Measurements from ENCODE around the gene IYD.

DNA sequence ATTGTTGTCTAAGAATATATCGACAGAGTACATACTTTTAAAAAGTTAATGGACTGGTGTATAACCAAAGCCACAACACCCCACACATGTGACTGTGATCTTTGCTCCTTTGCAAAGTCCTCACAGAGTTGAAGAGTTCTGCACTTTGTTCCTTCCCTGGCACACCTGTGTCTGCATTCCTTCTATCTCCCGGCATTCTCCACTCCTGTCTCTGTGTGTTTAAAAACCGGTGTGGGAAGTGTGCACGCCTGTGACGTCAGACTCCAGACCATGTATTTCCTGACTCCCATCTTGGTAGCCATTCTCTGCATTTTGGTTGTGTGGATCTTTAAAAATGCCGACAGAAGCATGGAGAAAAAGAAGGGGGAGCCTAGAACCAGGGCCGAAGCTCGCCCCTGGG, at the start of gene IYD:
- TF ChIP-seq, protein P1, sequence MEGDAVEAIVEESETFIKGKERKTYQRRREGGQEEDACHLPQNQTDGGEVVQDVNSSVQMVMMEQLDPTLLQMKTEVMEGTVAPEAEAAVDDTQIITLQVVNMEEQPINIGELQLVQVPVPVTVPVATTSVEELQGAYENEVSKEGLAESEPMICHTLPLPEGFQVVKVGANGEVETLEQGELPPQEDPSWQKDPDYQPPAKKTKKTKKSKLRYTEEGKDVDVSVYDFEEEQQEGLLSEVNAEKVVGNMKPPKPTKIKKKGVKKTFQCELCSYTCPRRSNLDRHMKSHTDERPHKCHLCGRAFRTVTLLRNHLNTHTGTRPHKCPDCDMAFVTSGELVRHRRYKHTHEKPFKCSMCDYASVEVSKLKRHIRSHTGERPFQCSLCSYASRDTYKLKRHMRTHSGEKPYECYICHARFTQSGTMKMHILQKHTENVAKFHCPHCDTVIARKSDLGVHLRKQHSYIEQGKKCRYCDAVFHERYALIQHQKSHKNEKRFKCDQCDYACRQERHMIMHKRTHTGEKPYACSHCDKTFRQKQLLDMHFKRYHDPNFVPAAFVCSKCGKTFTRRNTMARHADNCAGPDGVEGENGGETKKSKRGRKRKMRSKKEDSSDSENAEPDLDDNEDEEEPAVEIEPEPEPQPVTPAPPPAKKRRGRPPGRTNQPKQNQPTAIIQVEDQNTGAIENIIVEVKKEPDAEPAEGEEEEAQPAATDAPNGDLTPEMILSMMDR (IDR thresholded peaks at IDR 0.05; ENCODE audit: low read depth, low read length): no peak
- no peak for TF ChIP-seq EZH2phosphoT487 (IDR thresholded peaks at IDR 0.05; ENCODE audit: low read depth)

Data from OCI-LY3 (cell line).